Activated CD4-positive, alpha-beta T cell treated with anti-CD3 and anti-CD28 coated beads for 36 hours (primary cell): ENCODE results near the gene STEAP1. TPM values are rescaled to one million over a fixed set of nuclear protein-coding genes. Genes with fewer than 3 reads are reported as not detected.
"Not testable (repeated sequence)": the region's sequence is repeated elsewhere in the genome, so short reads cannot be mapped to it uniquely, and the experiment has no call there.

Source experiments
- ATAC-seq: fragments of 200-7000 bp; cut with Tn5 transposase; one replicate; pipeline ENCODE4 v1.10.0; 2021; ENCODE audit warnings: mild to moderate bottlenecking, moderate library complexity
- CTCF ChIA-PET: fragments of 350-600 bp; sonication (Branson Sonifier 250); formaldehyde crosslinking; loops from one replicate; lab custom pipeline; 2021; ENCODE audit warnings: antibody characterized with exemption; lab: Charles Lee
- POLR2A ChIA-PET: fragments of 350-600 bp; sonication (Branson Sonifier 250); formaldehyde crosslinking; loops from one replicate; lab custom pipeline; 2021; ENCODE audit warnings: antibody characterized with exemption, inconsistent platforms; lab: Charles Lee
- DNase-seq: peaks from one replicate; pipeline ENCODE4 v3.0.0-alpha.2; 2020
- H3K27ac Mint-ChIP-seq: one replicate; pipeline ENCODE4 v1.8.0; 2021; ENCODE audit warnings: mixed read lengths
- H3K27me3 Mint-ChIP-seq: one replicate; pipeline ENCODE4 v1.8.0; 2021; ENCODE audit warnings: mixed read lengths
- H3K36me3 Mint-ChIP-seq: one replicate; pipeline ENCODE4 v1.8.0; 2021; ENCODE audit warnings: low read depth, mixed read lengths
- H3K4me1 Mint-ChIP-seq: one replicate; pipeline ENCODE4 v1.8.0; 2021; ENCODE audit warnings: mixed read lengths
- H3K4me3 Mint-ChIP-seq: one replicate; pipeline ENCODE4 v1.8.0; 2021; ENCODE audit warnings: mild to moderate bottlenecking, moderate library complexity, mixed read lengths
- H3K9me3 Mint-ChIP-seq: one replicate; pipeline ENCODE4 v1.8.0; 2021; ENCODE audit warnings: low read depth, mixed read lengths
- intact Hi-C, 2 experiments: fragments of 100-400 bp; cut with DNase I in 1 of 2; cut with micrococcal nuclease in 1 of 2; formaldehyde crosslinking; loops; one replicate each; pipeline versions ENCODE4 v1.14.2 to v1.15.1; 2022 to 2024; cut with DNase I, micrococcal nuclease
- total RNA-seq, 2 experiments: library from RNA; stranded (reverse); gene quantifications; one replicate each; pipeline ENCODE4 v1.2.3, GENCODE V29; 2021

The STEAP1 gene
- total RNA-seq, 2 experiments from 2014 or later, result 0.32 to 0.69 TPM

DNA sequence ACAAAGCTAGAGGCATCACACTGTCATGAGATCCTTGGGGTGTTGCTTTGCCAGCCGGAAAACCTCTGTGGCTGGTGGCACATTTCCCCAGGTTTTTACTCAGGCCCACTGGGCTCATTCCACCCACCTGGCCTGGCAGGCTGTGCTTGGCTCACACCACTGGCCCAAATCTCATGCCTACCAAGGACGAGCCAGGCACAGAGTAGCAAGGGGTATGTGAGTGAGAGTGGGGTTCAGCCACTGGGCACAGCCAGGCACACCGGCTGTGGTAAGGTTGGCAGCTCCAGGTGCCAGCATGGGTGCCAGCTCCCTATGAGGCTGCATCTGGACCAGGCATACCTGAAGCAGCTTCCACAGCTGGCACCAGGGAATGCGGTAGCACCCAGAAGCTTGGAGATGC lies 21.4 kb downstream of the STEAP1 start:
- Mint-ChIP-seq H3K4me3 (no peak overlapping the region), H3K4me1 (peaks cover 19% of the 10 kb centered on the region), H3K27me3 (peaks cover 26% of the 10 kb centered on the region), H3K36me3 (no peaks in the 10 kb centered on the region), H3K9me3 (no peaks in the 10 kb centered on the region), H3K27ac (no peak overlapping the region)
- intact Hi-C loops, result loop anchor here in 1 of 2 experiments (10.0 kb wide), 1 partner anchor 439 kb away; no protein-coding TSS in a partner anchor
- DNase-seq (no peak), ATAC-seq (no peak)
- CTCF ChIA-PET, result interaction anchor here (0.5 kb wide), 1 partner anchor 452 kb away, joined by 3 read pairs; no protein-coding TSS in a partner anchor
- POLR2A ChIA-PET, result no interaction called here

DNA sequence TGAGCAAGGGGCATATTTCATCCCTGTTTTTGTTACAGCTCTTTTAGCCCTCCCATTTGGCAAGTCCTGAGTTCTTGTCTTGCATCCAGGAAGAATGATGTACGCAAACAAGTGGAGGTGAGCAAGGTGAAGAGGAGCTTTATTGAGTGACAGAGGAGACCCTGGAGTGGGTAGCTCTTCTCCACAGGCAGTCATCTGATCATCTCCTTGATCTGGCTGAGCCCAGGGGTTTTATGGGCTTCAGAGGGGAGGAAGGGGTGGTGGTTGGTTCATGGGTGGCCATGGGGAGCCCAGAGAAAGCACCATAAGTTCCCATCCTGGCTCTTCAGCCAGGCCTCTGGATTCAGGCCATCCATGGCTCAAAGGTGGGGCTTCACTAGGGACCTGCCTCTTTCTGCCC lies 21.9 kb downstream of the STEAP1 start:
- H3K27me3 Mint-ChIP-seq, result peaks cover 22% of the 10 kb centered on the region
- H3K4me1 Mint-ChIP-seq, result peaks cover 20% of the 10 kb centered on the region
- no peak overlapping the region for H3K4me3 Mint-ChIP-seq
- ATAC-seq (no peak), DNase-seq (no peak)
- no peaks in the 10 kb centered on the region for H3K36me3 Mint-ChIP-seq
- POLR2A ChIA-PET, result no interaction called here
- no peaks in the 10 kb centered on the region for H3K9me3 Mint-ChIP-seq
- CTCF ChIA-PET, result no interaction called here
- intact Hi-C loops, result loop anchor here in 1 of 2 experiments (10.0 kb wide), 1 partner anchor 439 kb away; no protein-coding TSS in a partner anchor
- H3K27ac Mint-ChIP-seq, result no peak overlapping the region

DNA sequence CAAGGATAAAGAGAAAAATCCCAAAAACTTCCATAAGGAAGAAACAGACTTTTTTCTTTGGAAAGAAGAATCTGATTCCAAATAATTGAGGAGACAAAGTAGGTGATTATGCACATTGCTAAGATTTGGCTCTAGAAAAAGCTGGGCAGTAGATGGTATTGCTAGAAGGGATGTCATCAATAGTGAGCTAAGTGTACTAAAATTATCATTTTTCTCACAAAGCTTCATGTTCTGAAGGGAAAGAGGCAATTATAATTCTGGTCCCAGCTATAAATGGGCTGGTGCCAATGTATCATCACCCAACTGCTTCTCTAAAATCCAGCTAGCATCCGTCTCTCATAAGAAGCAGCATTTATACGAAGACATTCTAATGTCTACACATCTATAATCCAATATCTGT lies 23.9 kb downstream of the STEAP1 start:
- DNase-seq (no peak), ATAC-seq (no peak)
- Mint-ChIP-seq H3K27ac (no peak overlapping the region), H3K4me1 (peaks cover 20% of the 10 kb centered on the region), H3K36me3 (no peaks in the 10 kb centered on the region), H3K27me3 (peaks cover 10% of the 10 kb centered on the region), H3K9me3 (no peaks in the 10 kb centered on the region), H3K4me3 (no peak overlapping the region)
- ChIA-PET POLR2A (no interaction called here), CTCF (interaction anchor here (0.9 to 1.5 kb wide), 3 partner anchors 9 to 250 kb away, joined by 3 read pairs; partner anchors contain the start of gene STEAP2)
- intact Hi-C loops, result loop anchor here in 1 of 2 experiments (10.0 kb wide), 1 partner anchor 437 kb away; no protein-coding TSS in a partner anchor

DNA sequence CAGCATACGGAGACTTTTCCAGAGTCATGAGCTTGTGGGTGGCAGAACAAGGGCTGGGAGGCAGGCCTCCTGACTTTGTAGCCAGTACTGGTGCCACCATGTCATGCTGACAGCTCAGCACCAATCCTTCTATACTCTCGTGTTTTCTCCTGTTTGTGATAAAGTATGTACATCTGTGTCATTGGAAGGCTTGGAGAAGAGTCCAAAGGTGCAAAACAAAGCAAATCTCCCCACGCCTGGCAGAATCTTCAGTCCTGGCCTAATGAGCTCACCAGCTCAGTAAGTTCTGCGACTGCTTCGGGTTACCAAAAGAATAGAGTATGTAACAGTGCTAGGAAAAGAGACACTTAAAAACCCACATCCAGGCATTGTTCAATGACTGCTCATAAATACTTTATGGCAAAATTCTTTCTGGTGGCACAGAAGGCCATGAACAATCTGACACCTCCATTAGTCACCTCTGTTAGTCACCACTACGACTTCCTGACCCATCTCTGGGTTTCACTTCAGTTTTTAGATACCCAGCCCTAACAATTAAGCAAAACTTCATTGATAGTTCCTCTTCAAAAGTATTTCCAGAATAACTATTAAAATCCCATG lies 24.5 kb downstream of the STEAP1 start:
- peaks cover 9% of the 10 kb centered on the region for H3K27me3 Mint-ChIP-seq
- H3K9me3 Mint-ChIP-seq, result no peaks in the 10 kb centered on the region
- ChIA-PET CTCF (interaction anchor here (0.9 to 1.0 kb wide), 2 partner anchors 33 to 249 kb away, joined by 3 read pairs; partner anchors contain the start of gene STEAP2), POLR2A (no interaction called here)
- H3K4me3 Mint-ChIP-seq, result no peak overlapping the region
- ATAC-seq (peak; percentile 98), DNase-seq (peak; percentile 28)
- H3K36me3 Mint-ChIP-seq, result no peaks in the 10 kb centered on the region
- intact Hi-C loops, result loop anchor here in 1 of 2 experiments (1.0 to 10.0 kb wide), 2 partner anchors 67 to 436 kb away; partner anchors contain the start of gene CFAP69
- H3K27ac Mint-ChIP-seq, result peak overlapping the region; percentile 84
- peaks cover 20% of the 10 kb centered on the region for H3K4me1 Mint-ChIP-seq

DNA sequence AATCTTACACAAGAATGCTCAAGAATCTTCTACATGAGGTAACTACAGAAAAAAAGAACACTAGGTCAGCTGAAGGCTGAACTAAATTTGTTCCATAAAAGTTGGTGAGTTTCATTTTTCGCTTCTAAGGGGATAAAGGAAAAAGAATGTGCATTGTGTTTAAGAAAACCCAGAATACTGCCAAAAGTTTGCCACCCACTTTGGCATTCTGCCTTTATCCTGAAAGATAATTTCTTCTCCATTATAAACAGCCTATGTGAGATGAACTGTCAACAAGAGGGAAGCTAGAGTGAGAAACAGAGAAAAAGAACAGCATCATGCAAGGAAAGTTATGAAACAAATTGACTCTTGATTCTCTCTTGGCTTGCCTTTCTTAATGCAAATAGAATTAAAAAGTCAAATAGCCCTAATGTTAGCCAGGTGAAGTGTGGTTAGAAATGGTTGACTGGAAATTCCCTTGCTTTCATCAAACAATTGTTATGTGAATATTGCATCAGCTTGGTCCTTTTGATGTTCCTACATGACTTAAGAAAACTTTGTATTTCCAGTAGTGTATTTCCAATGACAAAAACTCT lies 25.8 kb downstream of the STEAP1 start:
- no peaks in the 10 kb centered on the region for H3K9me3 Mint-ChIP-seq
- POLR2A ChIA-PET, result no interaction called here
- H3K27ac Mint-ChIP-seq, result no peak overlapping the region
- DNase-seq, result no peak
- CTCF ChIA-PET, result interaction anchor here (1.7 kb wide), 1 partner anchor 17 kb away, joined by 3 read pairs; no protein-coding TSS in a partner anchor
- no peaks in the 10 kb centered on the region for H3K36me3 Mint-ChIP-seq
- intact Hi-C loops, result no loop called here
- no peak overlapping the region for H3K4me3 Mint-ChIP-seq
- peaks cover 20% of the 10 kb centered on the region for H3K4me1 Mint-ChIP-seq
- H3K27me3 Mint-ChIP-seq, result peaks cover 8% of the 10 kb centered on the region
- no peak for ATAC-seq

DNA sequence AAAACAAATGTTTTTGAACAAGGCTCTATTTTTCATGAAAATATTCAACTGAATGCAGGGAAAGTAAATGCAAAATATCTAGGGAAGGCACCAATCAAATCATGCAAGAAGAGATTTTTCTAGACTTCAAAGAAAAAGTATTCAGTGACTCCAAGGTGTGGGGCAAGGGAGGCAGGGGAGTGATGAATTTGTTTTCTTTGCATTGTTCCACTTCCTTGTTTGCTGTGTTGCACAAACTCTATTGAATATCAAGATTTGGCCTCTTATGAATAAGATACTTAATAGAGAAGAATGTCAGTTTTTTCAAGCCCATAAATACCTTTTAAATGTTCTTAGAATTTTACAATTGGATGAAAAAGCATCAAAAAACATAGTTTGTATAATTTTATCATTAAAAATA lies 26.4 kb downstream of the STEAP1 start:
- no peak overlapping the region for H3K4me3 Mint-ChIP-seq
- POLR2A ChIA-PET, result no interaction called here
- no peaks in the 10 kb centered on the region for H3K36me3 Mint-ChIP-seq
- CTCF ChIA-PET, result interaction anchor here (1.7 kb wide), 1 partner anchor 16 kb away, joined by 3 read pairs; no protein-coding TSS in a partner anchor
- no peak overlapping the region for H3K27ac Mint-ChIP-seq
- intact Hi-C loops, result no loop called here
- H3K4me1 Mint-ChIP-seq, result peaks cover 20% of the 10 kb centered on the region
- peaks cover 8% of the 10 kb centered on the region for H3K27me3 Mint-ChIP-seq
- DNase-seq, result no peak
- no peaks in the 10 kb centered on the region for H3K9me3 Mint-ChIP-seq
- ATAC-seq, result no peak

DNA sequence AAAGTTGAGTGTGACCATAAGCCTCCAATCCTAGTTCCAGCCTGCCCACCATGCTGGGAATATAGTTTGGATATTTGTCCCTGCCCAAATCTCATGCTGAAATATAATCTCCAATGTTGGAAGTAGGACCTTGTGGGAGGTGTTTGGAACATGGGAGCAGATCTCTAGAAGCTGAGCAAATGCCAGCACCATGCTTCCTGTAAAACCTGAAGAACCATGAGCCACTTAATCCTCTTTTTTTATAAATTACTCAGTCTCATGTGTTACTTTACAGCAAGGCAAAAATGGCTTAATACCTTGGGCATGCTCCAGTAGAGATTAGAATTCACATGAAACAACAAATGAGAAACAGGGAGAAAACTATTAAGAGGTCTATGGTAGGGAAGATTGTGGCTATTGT lies 27.2 kb downstream of the STEAP1 start:
- H3K27me3 Mint-ChIP-seq, result peaks cover 8% of the 10 kb centered on the region
- no peaks in the 10 kb centered on the region for H3K9me3 Mint-ChIP-seq
- POLR2A ChIA-PET, result no interaction called here
- ATAC-seq (no peak), DNase-seq (no peak)
- no peaks in the 10 kb centered on the region for H3K36me3 Mint-ChIP-seq
- CTCF ChIA-PET, result interaction anchor here (1.7 kb wide), 1 partner anchor 15 kb away, joined by 3 read pairs; no protein-coding TSS in a partner anchor
- intact Hi-C loops, result no loop called here
- no peak overlapping the region for H3K27ac Mint-ChIP-seq
- no peak overlapping the region for H3K4me3 Mint-ChIP-seq
- H3K4me1 Mint-ChIP-seq, result peaks cover 20% of the 10 kb centered on the region

DNA sequence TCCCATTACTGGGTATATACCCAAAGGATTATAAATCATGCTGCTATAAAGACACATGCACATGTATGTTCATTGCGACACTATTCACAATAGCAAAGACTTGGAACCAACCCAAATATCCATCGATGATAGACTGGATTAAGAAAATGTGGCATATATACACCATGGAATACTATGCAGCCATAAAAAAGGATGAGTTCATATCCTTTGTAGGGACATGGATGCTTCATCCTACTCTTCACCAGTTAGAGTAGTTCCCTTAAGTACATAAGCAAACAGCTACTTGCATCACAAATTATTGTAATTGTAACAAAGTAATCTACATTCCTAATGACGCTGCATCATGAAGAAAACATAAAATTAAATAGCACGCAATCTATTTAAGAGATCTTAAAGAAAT lies 32.0 kb downstream of the STEAP1 start:
- H3K27ac Mint-ChIP-seq, H3K27me3 Mint-ChIP-seq, H3K9me3 Mint-ChIP-seq, POLR2A ChIA-PET, DNase-seq, intact Hi-C loops, H3K36me3 Mint-ChIP-seq, H3K4me1 Mint-ChIP-seq, H3K4me3 Mint-ChIP-seq, ATAC-seq: not testable (repeated sequence)
- CTCF ChIA-PET, result interaction anchor here (0.7 kb wide), 1 partner anchor 32 kb away, joined by 3 read pairs; the partner anchor contains the start of gene STEAP1

DNA sequence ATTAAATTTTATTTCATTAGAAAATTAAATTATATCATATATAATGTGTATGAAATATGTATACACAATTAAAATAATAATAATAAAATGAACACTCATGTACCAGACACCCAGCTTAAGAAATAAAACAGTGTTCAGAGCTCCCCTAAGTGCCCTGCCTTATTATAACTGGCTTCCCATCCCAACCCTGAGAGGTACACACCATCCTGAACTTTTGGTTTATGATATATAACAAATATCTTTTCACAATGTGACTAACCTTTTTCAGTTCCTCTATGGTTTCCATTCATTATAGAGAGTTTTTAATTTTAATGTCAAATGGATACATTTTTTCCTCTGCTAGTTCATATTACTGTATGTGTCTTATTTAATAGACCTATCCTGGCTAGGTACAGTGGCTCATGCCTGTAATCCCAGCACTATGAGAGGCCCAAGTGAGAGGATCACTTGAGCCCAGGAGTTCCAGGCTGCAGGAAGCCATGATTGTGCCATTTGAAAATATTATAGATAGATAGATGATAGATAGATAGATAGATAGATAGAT lies 33.3 kb downstream of the STEAP1 start:
- ChIA-PET CTCF (interaction anchor here (1.2 kb wide), 1 partner anchor 10 kb away, joined by 3 read pairs; no protein-coding TSS in a partner anchor), POLR2A (no interaction called here)
- no peaks in the 10 kb centered on the region for H3K36me3 Mint-ChIP-seq
- peaks cover 3% of the 10 kb centered on the region for H3K27me3 Mint-ChIP-seq
- intact Hi-C loops, result no loop called here
- H3K4me3 Mint-ChIP-seq, result no peak overlapping the region
- ATAC-seq, result no peak
- no peaks in the 10 kb centered on the region for H3K4me1 Mint-ChIP-seq
- no peak overlapping the region for H3K27ac Mint-ChIP-seq
- H3K9me3 Mint-ChIP-seq, result peaks cover 3% of the 10 kb centered on the region
- DNase-seq, result no peak

DNA sequence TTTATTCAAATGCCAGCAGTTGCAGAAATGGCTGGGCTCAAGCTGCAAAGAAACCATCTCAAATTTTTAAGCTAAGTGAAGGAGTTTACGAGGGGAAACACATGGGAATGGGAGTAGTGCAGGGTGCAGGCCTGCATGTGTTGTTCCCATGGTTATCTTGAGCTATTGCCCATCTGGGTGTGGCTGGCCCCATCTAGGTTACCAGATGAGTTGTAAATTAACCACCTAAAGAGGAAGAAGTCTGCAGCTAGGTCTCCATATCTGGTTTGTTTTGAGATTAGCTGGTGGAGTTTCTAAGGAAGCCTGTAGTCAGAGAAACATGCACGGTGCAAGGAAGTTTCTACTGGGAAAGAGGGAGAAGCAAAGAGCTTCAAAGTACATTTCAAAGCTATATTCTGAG lies 34.0 kb downstream of the STEAP1 start:
- Mint-ChIP-seq H3K27ac (no peak overlapping the region), H3K4me3 (no peak overlapping the region), H3K36me3 (no peaks in the 10 kb centered on the region), H3K4me1 (no peaks in the 10 kb centered on the region), H3K27me3 (peaks cover 2% of the 10 kb centered on the region), H3K9me3 (peaks cover 5% of the 10 kb centered on the region)
- POLR2A ChIA-PET, result no interaction called here
- DNase-seq (no peak), ATAC-seq (no peak)
- intact Hi-C loops, result no loop called here
- CTCF ChIA-PET, result no interaction called here

DNA sequence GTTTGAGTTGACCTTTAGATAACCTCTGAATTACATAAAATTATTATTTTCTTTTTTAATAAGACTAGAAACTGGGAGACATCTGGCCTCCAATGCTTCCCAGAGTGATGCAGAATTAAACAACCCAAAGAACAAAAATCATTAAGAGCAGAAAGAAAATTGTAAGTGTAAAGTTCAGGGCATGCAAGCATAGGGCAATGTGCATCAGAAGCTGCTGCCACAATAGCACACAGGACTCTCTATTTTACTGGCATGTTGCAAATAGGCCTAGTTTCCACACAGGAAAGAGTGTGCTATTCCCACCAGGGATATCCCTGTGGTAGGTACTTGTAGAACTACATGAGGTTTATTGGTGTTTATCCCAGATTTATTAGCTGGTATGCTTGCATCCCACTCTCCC lies 36.7 kb downstream of the STEAP1 start:
- Mint-ChIP-seq H3K9me3 (peaks cover 5% of the 10 kb centered on the region), H3K27me3 (no peaks in the 10 kb centered on the region), H3K36me3 (no peaks in the 10 kb centered on the region), H3K4me3 (no peak overlapping the region), H3K27ac (no peak overlapping the region), H3K4me1 (no peaks in the 10 kb centered on the region)
- CTCF ChIA-PET, result interaction anchor here (0.9 to 1.5 kb wide), 2 partner anchors 19 to 40 kb away, joined by 3 read pairs; no protein-coding TSS in a partner anchor
- no peak for DNase-seq
- POLR2A ChIA-PET, result no interaction called here
- intact Hi-C loops, result no loop called here
- no peak for ATAC-seq
